HG03354 (cell line): ENCODE data around the gene CTNNA3.
A peak's percentile ranks its signal among the peaks of the same experiment; 100 is the strongest.

Source experiments
- ATAC-seq: cut with Tn5 transposase; IDR thresholded peaks from one replicate; pipeline ENCODE4 v1.9.1; 2021; ENCODE audit warnings: mild to moderate bottlenecking; ENCODE audit not compliant: unreplicated experiment, poor library complexity, severe bottlenecking

Gene CTNNA3

GRCh38 chr10:66996996-66997395, 699.0 kb downstream of the CTNNA3 start:
- no peak for ATAC-seq

- ATAC-seq = no peak
Measured at GRCh38 chr10:66990143-66990830, 705.7 kb downstream of the CTNNA3 start.

- ATAC-seq = no peak
Measured at GRCh38 chr10:66983475-66983818, 712.5 kb downstream of the CTNNA3 start.

- peak; percentile 51 for ATAC-seq
Measured at GRCh38 chr10:66982792-66983474, 713.1 kb downstream of the CTNNA3 start.

- no peak for ATAC-seq
Measured at GRCh38 chr10:66982053-66982420, 714.0 kb downstream of the CTNNA3 start.

GRCh38 chr10:66981361-66982052, 714.5 kb downstream of the CTNNA3 start:
- no peak for ATAC-seq

- ATAC-seq = no peak
Measured at GRCh38 chr10:66980246-66980815, 715.7 kb downstream of the CTNNA3 start.

GRCh38 chr10:66964946-66965345, 731.0 kb downstream of the CTNNA3 start:
- ATAC-seq = no peak

GRCh38 chr10:66958466-66958865, 737.5 kb downstream of the CTNNA3 start:
- no peak for ATAC-seq

GRCh38 chr10:66951896-66952295, 744.1 kb downstream of the CTNNA3 start:
- no peak for ATAC-seq

- no peak for ATAC-seq
Measured at GRCh38 chr10:66943590-66943989, 752.4 kb downstream of the CTNNA3 start.

GRCh38 chr10:66942407-66942806, 753.6 kb downstream of the CTNNA3 start:
- ATAC-seq = no peak

GRCh38 chr10:66941491-66941890, 754.5 kb downstream of the CTNNA3 start:
- ATAC-seq = no peak

- ATAC-seq = no peak
Measured at GRCh38 chr10:66940965-66941364, 755.0 kb downstream of the CTNNA3 start.

- ATAC-seq = no peak
Measured at GRCh38 chr10:66934711-66935110, 761.3 kb downstream of the CTNNA3 start.

- ATAC-seq = no peak
Measured at GRCh38 chr10:66931949-66932343, 764.0 kb downstream of the CTNNA3 start.

GRCh38 chr10:66931340-66931948, 764.6 kb downstream of the CTNNA3 start:
- peak; percentile 84 for ATAC-seq

GRCh38 chr10:66929375-66929774, 766.6 kb downstream of the CTNNA3 start:
- ATAC-seq = no peak

GRCh38 chr10:66928776-66929175, 767.2 kb downstream of the CTNNA3 start:
- no peak for ATAC-seq
